ENCODE data around the gene KMT5B. TPM values are rescaled to one million over a fixed set of nuclear protein-coding genes. Genes with fewer than 3 reads are reported as not detected.

KMT5B gene
- total and polyA plus RNA-seq, 2 of the 13 experiments (the other 11 are each of a cell fraction or from before 2014, with no cell fraction given) = 17.6 to 23.7 TPM

GRCh38 chr11:68121067-68121899 lies 91.8 kb downstream of the KMT5B start, which contains the start of gene CHKA (continued):
- TF ChIP-seq BCL3 (CRISPR knock-in tag; IDR thresholded peaks at IDR 0.05) (peak; percentile 44), ELF4 (CRISPR knock-in tag; IDR thresholded peaks at IDR 0.05; ENCODE audit: borderline replicate concordance) (peak; percentile 49; the same call in 1 of the 2 replicates), ZNF558 (CRISPR knock-in tag; IDR thresholded peaks at IDR 0.05; ENCODE audit: borderline replicate concordance) (peak; percentile 61; the same call in 1 of the 2 replicates), MYC (CRISPR knock-in tag; IDR thresholded peaks at IDR 0.05; ENCODE audit: borderline replicate concordance) (peak; percentile 75), SPEN (CRISPR knock-in tag; IDR thresholded peaks at IDR 0.05; ENCODE audit: low read depth) (peak; percentile 62), ZMAT3 (CRISPR knock-in tag; conservative IDR thresholded peaks at IDR 0.05) (peak; percentile 47), ZSCAN20 (CRISPR knock-in tag; IDR thresholded peaks at IDR 0.05; ENCODE audit: borderline replicate concordance) (peak; percentile 78; the same call in 1 of the 2 replicates), MXI1 (IDR thresholded peaks at IDR 0.05; ENCODE audit: borderline replicate concordance, low read depth, low read length) (peak; percentile 73; the same call in 2 of the 3 replicates), ZNF281 (CRISPR knock-in tag; IDR thresholded peaks at IDR 0.05; ENCODE audit: borderline replicate concordance) (peak; percentile 11; the same call in 1 of the 2 replicates), HNF4G (IDR thresholded peaks at IDR 0.05; ENCODE audit: borderline replicate concordance, low read depth, low read length) (peak; percentile 39; the same call in 1 of the 2 replicates), HNF4G (CRISPR knock-in tag; IDR thresholded peaks at IDR 0.05; ENCODE audit: borderline replicate concordance, low read depth) (peak; percentile 16; the same call in 1 of the 2 replicates), SCMH1 (CRISPR knock-in tag; IDR thresholded peaks at IDR 0.05; ENCODE audit: borderline replicate concordance) (no peak), E2F5 (CRISPR knock-in tag; conservative IDR thresholded peaks at IDR 0.05) (0 out of 2 replicates have a peak, but pooled peaks have one; percentile 64), CREM (IDR thresholded peaks at IDR 0.05) (0 out of 2 replicates have a peak, but pooled peaks have one; percentile 7), CREM (CRISPR knock-in tag; IDR thresholded peaks at IDR 0.05) (no peak), YEATS2 (CRISPR knock-in tag; IDR thresholded peaks at IDR 0.05; ENCODE audit: borderline replicate concordance) (0 out of 2 replicates have a peak, but pooled peaks have one; percentile 18)

All from HepG2 (cell line).